ENCODE measurements around the gene CCL11.
"Not testable (repeated sequence)": the region's sequence is repeated elsewhere in the genome, so short reads cannot be mapped to it uniquely, and the experiment has no call there.

CCL11 gene

DNA sequence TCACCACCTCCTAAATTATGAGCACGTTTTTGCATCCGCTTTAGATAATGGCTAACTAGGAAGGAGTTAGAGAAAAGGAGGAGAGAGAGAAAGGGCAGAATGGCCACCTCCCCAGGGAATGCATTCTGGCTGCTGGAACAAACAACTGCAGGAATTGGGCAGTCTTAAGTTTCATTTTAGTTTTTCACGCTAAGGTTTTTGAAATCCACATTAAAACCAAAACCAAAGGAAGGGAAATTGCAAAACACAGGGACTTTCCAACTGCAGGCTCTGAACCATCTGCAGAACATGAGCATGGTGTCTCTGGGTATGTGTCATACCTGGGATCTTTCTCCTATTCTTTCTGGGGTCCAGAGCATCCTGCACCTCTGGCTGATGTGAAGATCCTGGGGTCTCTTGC is 21.6 kb downstream of the CCL11 start:
- no peak for DNase-seq (ENCODE audit: low spot score)

DNA sequence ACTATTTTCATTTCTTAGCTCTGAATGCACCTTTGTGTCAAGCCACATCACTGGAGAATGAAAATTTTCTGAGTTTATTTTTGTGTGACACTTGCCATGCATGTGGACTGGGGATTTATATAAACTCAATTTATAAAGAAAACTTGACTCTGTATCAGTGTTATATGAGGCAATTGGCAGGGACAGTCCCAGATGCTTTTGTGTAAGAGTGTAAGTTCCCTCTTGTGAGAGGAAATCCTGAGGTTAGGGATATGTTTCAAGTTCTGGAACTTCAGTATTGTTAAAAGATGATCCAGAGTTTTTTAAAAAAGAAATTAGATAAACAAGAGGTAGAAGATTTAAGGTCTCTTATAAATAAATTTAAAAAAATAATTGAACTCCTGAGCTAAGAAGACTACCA is 22.8 kb downstream of the CCL11 start:
- DNase-seq (ENCODE audit: low spot score), result no peak

DNA sequence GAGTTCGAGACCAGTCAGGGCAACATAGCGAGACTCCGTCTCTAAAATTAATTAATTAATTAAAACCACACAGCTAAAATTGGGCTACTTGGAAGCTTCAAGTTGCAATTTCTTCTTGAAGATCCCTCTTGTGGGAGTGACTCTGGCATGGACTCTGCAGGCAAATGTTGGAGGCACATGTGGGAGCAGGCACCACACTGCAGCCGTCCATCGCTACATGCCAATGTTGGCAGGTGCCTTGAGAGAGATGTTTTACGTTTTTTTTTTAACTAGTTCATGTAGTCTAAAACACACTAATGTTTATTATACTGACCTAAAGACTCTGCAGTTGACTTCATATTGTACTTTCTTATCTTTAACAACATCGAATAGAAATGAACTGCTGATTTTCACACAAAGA is 25.7 kb downstream of the CCL11 start:
- no peak for DNase-seq (ENCODE audit: low spot score)

DNA sequence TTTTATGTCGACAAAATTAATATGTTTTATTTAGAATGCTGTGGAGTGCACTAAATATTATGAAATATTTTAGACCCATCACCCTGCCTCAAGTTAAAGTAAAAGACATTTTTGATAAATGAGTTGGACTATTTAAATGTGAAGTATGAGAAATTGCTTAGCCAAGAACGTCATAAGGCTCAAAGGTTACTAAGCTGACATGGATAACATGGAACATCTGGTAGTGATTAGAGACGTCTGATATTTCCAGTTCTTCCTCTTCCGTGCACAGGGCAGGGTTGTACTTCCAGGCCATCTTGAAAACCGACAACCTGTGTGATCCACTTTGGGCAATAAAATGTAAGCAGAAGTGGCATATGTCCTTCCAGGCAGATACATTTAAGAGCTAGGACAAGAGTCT is 26.5 kb downstream of the CCL11 start:
- DNase-seq (ENCODE audit: low spot score), result no peak

DNA sequence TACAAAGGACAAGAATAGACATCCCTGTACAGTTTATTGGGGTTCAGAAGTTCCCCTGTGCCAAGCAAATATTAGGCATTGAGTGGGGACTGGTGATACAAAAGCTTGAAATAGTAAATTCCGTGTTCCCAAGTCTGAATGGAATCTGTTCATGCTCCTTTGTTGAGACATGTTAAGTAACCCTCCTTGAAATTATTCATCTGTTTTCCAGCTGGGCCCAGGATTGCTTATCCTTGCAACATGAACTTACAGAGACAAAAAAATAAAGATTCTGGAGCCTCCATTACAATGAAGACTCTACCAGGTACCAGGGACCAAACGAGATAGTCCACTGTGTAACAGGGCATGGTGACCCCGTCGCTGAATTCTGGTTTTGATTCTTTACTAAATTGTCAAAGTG is 27.6 kb downstream of the CCL11 start:
- no peak for DNase-seq (ENCODE audit: low spot score)

DNA sequence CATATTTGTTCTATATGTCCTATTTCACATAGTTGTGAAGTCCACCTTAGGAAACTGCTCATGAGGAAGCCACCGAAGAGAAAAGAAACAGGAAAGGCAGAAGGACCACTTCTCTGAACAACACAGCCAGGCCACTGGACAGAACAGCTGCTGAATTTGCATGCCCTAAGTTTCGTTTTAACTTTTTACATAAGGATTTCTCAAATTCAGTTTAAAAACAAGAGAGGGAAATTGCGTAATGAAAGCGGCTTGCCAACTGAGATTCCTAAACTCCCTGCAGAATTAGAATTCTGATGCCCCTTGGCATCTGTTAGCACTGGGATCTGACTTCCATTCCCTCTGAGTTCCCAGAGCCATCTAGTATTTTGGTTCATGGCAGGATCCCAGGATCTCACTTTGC is 28.7 kb downstream of the CCL11 start:
- no peak for DNase-seq (ENCODE audit: low spot score)

DNA sequence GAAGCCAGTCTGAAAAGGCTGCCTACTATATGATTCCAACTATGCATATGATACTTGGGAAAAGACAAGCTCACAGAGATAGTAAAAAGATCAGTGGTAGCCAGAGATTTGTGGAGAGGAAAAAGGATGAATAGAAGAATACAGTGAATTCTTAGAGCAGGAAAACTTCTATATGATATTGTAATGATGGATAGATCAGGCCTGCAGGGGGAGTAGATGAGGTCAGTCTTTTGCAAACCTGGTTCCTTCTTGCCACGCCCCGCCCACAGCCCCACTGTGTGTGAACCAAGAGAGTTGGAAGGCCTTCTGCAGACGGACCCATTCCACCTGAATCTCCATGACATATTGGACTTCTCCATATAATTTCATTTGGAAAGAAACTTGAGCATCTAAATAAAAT is 32.9 kb downstream of the CCL11 start:
- DNase-seq (ENCODE audit: low spot score), result peak; percentile 56

DNA sequence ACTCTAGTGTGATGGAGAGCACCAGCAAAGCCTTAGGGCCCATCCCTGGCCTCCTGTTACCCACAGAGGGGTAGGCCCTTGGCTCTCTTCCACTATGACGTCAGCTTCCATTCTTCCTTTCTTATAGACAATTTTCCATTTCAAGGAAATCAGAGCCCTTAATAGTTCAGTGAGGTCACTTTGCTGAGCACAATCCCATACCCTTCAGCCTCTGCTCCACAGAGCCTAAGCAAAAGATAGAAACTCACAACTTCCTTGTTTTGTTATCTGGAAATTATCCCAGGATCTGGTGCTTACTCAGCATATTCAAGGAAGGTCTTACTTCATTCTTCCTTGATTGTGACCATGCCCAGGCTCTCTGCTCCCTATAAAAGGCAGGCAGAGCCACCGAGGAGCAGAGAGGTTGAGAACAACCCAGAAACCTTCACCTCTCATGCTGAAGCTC is 33.5 kb downstream of the CCL11 start, which contains the start of gene CCL8:
Gene CCL8, plus strand, starts transcription at position 397 of the 445 bp plus-strand sequence. CDS start 67 bp downstream, outside the sequence.
- no peak for DNase-seq (ENCODE audit: low spot score)

DNA sequence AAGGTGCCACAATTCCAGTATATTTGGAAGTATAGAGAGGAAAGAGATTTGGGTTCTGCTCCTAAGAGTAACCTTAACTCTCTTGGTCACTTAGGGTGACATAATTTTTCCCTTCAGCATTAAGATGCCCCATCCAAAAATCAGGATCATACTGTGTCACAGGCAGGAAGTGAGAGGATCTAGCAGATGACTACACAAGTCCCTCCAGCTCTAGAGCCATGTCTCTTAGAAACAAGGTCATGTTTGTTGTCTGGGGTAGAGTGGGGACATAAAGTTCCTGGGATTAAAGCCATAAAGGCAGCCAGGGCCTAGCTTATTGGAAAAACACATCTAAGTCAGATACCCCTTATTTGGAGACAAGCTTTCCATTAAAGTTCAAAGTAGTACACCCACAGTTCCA is 36.4 kb downstream of the CCL11 start:
- no peak for DNase-seq (ENCODE audit: low spot score)

DNA sequence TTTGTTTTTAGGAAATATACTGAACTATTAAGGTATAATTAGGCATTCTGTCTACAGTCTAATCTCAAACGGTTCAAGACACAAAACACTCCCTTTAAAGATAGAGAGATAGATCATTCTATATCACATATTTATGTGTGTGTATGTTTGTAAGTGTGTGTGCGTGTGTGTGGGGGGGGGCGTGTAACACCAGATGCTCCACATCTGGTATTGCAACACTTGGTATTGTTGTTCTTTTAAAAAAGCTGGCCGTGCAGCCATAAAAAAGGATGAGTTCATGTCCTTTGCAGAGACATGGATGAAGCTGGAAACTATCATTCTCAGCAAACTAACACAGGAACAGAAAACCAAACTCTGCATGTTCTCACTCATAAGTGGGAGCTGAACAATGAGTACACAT is 42.0 kb downstream of the CCL11 start:
- not testable (repeated sequence) for DNase-seq (ENCODE audit: low spot score)

DNA sequence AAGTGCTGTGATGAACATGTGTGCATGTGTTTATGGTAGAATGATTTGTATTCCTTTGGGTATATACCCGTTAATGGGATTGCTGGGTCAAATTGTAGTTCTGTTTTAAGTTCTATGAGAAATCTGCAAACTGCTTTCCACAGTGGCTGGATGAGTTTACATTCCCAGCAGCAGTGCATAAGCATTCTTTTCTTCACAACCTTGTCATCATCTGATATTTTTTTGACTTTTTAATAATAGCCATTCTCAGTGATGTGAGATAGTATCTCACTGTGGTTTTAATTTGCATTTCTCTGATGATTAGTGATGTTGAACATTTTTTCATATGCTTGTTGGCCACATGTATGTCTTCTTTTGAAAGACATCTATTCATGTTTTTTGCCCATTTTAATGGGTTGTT is 52.2 kb downstream of the CCL11 start:
- DNase-seq (ENCODE audit: low spot score), result no peak
